HG03196 (cell line): Measurements from ENCODE around the gene TENM4.

ENCODE experiments used
- ATAC-seq: cut with Tn5 transposase; IDR thresholded peaks from one replicate; pipeline ENCODE4 v1.9.1; 2021; ENCODE audit not compliant: unreplicated experiment

Gene TENM4

DNA sequence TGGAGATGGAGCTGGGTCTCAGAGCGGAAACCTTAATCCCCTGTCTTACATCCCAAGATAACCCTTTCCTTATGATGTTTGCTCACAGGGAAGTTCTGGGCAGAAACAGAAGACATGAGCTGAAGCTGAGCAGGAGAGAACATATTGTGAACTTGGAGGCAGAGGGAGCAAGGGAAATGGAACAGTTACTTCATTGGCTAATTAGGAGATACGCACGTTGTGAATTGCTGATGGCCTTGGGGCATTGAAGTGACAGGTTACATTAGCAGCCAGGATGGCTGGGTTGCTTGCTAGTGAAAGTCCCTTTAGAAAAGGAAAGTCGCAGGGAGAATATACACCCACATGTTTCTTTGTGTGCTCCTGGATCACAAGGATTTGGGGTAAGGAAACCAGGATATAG, 48.7 kb downstream of the TENM4 start:
- no peak for ATAC-seq

DNA sequence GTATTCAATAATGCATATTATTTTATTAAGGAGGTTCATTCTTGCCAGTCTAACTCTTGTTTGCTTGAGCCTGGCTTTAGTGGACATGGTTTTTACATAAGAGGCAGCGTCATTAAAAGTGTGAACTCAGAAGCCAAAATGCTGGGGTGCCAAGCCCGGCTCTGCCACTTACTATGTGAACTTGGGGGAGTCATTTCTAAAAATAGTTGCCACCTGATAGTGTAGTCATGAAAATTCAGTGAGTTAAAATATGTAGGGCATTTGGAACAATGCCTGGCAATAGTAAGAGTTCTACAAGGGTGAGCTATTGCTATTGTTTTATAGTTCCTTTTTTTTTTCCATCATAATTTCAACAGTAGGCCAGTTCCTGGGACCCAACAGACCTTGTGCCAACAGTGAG, 49.9 kb downstream of the TENM4 start:
- ATAC-seq = no peak

DNA sequence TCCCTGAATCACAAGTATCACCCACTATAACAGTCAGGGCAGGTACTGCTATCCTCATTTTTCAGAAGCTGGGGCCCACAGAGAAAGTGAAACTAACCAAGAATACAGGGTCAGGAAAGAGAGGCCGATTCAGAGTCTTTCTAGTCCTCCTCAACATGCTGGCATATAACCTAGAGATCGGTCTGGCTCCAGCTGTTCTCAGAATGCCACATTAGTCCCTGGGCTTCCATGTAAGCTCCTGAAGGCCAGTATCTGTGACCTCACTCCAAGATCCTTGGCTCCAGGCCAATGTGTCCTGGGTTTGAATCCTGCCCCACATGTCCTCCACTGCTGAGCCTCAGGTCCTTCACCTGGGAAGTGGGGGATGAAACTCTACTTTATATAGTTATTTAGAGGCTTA, 50.4 kb downstream of the TENM4 start:
- no peak for ATAC-seq

GRCh38 chr11:79388201-79388600, 52.6 kb downstream of the TENM4 start:
- ATAC-seq = no peak

DNA sequence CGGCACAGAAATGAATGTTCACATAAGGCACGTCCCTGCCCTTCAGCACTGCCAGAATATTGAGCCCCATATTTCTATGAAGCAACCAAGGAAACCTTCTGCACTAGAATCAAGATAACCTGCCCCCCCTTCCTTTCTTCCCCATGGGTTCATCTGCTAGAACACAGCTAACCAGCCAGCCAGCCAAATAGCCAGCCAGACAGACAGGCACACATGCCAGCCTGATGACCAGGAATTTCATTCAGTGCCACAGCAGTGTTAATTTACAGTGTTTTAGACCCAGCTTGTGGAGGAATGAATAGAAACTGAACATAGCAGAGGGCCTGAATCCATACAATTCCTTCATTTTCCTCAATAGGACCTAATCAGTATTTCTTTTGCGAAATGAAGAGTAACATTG, 57.0 kb downstream of the TENM4 start:
- no peak for ATAC-seq

GRCh38 chr11:79382301-79383050, 58.4 kb downstream of the TENM4 start:
- no peak for ATAC-seq

DNA sequence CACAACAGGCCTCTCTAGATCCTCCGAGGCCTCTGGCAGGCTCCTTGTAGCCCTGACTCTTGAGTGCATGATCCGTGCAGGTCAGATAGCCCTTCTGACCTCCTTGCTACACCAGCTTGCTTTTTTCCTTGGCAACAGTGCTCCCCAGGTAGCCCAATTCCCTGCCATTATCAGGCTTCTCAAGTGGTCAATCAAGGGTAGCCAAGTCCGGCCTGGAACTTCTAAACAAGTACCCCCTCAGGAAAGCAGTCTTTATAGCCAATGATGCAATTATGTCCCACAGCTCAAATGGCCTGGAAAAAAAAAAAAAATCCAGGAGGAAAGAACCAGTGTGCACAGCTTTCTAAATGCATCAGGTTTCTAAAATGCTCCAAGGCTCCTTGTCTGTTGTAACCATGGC, 59.8 kb downstream of the TENM4 start:
- no peak for ATAC-seq

DNA sequence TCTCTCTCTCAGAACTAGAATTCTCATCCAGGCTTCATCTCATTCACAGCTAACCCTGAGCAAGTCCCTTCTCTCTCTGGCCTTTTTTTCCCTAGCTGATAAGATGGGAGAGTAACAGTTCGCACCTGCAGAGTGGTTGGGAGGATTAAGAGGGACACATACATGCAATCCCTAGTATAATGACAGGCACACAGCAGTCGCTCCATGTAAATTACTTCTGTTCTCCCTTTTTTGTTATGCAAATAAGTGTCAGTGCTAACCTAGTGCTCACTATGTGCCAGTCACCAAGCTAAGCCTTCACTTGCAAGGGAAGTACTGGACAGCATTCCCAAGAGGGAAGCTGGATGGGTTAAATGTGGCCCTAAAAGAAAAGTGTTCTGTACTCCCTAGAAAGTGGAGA, 63.4 kb downstream of the TENM4 start:
- ATAC-seq = no peak

GRCh38 chr11:79375818-79376550, 64.8 kb downstream of the TENM4 start:
- no peak for ATAC-seq

GRCh38 chr11:79374727-79375126, 66.1 kb downstream of the TENM4 start:
- ATAC-seq = no peak

DNA sequence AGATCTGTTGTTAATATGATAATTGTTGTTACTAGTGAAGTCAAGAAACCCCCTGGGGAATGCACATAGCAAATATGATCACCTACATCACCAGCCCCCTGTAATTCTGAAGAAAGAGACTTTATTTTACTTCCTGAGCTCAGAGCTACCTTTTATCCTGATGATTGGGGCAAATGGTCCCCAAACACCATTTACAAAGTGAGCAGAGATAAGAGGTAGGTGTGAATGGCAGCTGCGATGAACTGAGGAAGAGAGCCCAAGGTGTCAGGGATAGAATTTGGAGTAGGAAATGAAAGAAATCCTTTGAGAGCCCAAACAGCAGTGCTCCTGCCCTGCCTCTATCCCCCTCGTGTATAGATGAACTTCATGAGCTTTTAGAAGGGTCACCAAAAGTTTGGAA, 69.1 kb downstream of the TENM4 start:
- ATAC-seq = no peak

- ATAC-seq = no peak
Measured at GRCh38 chr11:79371152-79371551, 69.7 kb downstream of the TENM4 start.

DNA sequence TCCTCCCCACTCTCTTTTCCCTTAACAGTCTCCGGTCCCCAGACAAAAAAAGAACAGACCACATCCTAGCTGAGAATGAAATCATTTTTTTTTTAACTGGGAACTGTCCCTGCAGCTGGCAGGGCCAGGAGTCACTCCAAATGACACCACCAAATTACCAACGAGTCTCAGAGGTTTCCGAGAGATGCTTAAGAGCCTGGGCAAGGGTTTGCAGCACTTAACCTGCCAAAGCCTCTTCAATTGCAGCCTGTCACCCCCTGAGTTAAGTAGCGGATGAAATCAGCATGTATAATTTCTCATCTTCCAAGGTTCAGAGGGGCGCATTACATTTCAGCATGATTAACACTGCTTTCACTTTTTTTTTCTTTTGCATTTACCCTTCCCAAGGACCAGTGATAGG, 71.8 kb downstream of the TENM4 start:
- ATAC-seq = no peak

- no peak for ATAC-seq
Measured at GRCh38 chr11:79367844-79368243, 73.0 kb downstream of the TENM4 start.

- no peak for ATAC-seq
Measured at GRCh38 chr11:79366218-79366617, 74.6 kb downstream of the TENM4 start.

DNA sequence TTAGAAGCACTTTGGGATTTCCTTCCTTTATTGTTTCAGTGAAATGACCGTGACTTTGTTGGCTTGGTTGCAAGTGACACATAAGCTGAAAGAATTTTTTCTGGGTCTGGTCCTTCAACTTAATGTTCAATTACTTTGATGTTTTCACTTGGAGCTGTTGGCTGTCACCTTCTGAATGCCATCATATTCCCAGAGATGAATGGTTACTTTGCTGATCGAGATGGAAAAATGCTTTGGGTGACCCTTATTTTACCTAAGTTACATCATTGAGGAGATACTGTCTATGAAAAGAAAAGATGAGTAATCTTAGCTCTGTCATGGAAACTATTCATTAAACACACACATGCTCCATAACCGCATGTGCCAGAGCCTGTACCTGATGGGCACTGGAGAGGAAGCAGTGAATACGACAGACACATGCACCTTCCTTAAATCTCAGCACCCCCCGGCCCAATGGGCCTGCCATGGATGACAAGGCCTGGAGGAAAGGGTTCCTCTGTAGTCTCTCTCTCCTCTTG, 76.9 kb downstream of the TENM4 start:
- no peak for ATAC-seq

DNA sequence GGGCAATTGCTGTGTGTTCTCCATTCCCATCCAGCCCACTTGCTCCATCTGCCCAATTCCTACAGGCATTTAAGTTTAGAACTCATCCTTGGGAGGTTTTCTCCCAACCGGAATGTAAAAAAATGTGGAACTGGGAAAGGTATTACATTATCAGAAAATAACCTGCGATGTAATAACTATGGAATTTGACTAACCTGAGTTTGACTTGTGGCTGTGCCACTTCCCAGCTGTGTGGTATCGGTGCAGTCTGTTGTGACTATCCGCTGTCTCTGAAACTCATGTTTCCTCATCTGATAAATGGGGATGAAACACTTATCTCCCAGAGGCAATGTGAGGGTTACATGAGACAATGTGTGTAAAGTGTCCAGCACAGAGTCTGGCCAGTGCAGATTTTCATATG, 77.6 kb downstream of the TENM4 start:
- ATAC-seq = no peak

DNA sequence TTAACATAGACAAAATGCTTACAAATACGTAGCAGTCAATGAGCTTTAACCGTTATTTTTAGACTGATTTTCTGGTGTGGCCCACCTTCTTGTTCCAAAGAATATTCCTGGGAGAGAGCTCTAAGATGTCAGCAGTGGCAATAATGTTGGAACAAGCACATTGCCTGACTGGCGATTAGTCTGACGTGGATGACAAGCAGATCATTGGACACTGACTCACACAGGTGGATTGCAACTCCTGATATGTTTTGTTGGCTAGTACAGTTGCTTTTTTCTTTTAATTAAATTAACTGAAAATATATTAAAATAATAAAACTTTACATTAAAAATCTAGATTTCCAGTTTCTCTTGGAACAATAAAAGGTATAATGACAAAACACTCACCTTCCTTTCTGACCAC, 78.0 kb downstream of the TENM4 start:
- no peak for ATAC-seq

DNA sequence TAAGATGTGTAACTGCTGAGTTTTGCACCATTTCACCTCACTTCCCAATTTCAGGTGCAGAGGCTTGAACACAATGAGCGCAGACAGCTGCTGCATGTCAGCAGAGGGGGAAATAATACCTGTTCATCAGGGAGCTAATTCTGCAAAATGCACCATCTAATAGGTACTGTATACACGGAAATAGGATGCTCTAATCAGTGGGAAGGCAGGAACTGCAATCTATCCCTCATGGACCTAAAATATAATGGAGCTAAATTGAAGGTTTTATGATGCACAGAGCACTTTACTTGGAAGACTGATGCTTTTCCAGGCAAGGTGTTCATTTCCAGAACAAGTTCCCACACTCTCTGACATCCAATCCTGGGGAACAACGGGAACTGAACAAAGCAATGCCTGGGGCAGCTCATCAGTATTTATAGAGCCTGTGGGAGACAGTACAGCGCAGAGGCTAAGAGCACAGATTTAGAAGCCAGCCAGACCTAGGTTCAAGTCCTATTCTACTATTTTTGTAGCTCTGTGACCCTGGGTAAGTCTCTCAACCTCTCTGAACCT, 78.5 kb downstream of the TENM4 start:
- ATAC-seq = no peak

GRCh38 chr11:79358258-79358657, 82.6 kb downstream of the TENM4 start:
- no peak for ATAC-seq

DNA sequence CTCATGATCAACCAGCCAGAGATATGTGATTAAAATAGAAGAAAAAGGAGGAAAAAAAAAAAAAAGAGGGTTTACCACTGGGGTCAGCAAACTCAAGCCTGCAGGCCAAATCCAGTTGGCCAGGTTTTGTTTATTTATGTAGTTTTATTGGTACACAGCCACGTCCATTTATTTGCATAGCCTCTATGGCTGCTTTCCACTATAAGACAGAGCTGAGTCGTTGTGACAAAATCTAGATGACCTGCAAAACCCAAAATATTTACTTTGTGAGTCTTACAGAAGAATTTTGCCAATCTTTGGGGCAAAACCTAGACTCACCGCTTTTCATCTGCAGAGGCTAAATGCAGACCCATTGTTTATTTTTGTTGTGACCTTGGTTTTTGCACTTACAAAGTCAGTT, 87.1 kb downstream of the TENM4 start:
- no peak for ATAC-seq

DNA sequence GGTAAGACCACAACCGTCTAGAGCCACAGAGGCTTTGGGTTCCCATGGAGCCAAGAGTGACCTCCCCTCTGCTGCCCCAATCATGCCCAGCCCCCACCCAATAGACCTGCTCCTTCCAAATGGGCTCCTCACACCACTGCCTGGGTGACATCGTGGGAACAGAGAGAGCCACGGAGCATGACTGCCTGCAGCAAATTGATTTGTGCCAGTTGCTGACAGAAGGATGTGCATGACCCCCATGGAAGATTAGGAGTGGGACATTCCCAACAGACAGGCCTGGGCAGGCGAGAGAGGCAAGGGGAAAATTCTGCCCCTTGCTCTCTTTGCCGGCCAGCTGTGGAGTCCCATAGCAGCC, 88.5 kb downstream of the TENM4 start:
- ATAC-seq = no peak
